KOPT-K1 (cell line): ENCODE data around the gene TRAM2.

Experiments used
- H3K27ac ChIP-seq: fragments of 200-600 bp; sonication (generic); 2 replicates; pipeline ENCODE4 v1.5.1; 2016; ENCODE audit warnings: antibody characterized with exemption, mild to moderate bottlenecking, low read depth, low read length; ENCODE audit not compliant: poor library complexity, severe bottlenecking
- H3K36me3 ChIP-seq: fragments of 200-600 bp; sonication (generic); 2 replicates; pipeline ENCODE4 v1.5.1; 2017; ENCODE audit warnings: antibody characterized with exemption, mild to moderate bottlenecking, low read length, moderate library complexity; ENCODE audit not compliant: insufficient read depth
- H3K9me3 ChIP-seq: fragments of 200-600 bp; sonication (generic); 2 replicates; pipeline ENCODE4 v1.5.1; 2017; ENCODE audit warnings: antibody characterized with exemption, low read length, mild to moderate bottlenecking; ENCODE audit not compliant: insufficient read depth, poor library complexity, severe bottlenecking

The TRAM2 gene

GRCh38 chr6:52598123-52598823, 21.4 kb upstream of the TRAM2 start:
- Histone ChIP-seq H3K9me3 (no peaks in the 10 kb centered on the region), H3K27ac (no peak overlapping the region), H3K36me3 (no peaks in the 10 kb centered on the region)

- no peaks in the 10 kb centered on the region for H3K9me3 ChIP-seq
- H3K36me3 ChIP-seq, result no peaks in the 10 kb centered on the region
- H3K27ac ChIP-seq, result no peak overlapping the region
Measured at GRCh38 chr6:52597738-52598122, 20.9 kb upstream of the TRAM2 start.

- Histone ChIP-seq H3K36me3 (no peaks in the 10 kb centered on the region), H3K27ac (no peak overlapping the region), H3K9me3 (no peaks in the 10 kb centered on the region)
Measured at GRCh38 chr6:52596371-52597028, 19.6 kb upstream of the TRAM2 start.

GRCh38 chr6:52595796-52596130, 18.9 kb upstream of the TRAM2 start:
- no peak overlapping the region for H3K27ac ChIP-seq
- H3K36me3 ChIP-seq, result no peaks in the 10 kb centered on the region
- no peaks in the 10 kb centered on the region for H3K9me3 ChIP-seq

DNA sequence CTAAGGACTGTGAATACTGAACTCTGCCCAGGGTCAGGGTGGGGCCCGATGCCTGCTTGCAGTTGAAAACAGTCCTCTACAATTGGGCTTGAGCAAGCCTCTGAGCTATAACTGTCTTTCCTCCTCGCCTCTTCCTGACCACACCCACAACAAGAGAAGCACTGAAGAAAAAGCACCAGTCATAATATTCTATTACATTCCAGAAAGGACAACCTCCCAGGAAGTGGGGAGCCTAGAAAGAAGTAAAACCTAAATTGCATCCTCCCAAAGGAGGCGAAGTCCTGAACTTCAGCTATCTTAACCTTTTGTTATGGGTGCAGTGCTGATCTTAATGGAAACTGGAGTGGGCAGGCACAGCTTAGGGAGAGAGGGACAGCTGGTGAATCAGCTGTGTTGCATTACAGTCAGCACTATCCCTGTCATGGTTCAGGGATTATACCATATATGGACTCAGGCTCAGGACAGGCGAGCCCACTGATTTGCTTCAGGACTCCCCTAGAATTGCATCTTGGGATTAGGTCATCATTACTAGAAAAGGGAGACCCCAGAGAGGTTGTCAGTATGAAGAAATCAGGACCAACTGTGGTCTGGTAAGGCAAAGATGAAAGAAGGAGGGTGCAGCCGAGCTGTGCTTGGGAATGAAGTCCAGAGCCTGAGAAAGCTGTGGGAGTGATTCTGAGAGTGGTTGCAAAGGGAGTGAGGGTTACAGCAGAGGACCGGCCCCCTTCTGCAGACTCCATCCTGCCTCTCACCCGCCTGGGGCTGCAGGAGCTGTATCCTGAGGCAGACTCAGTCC, 18.3 kb upstream of the TRAM2 start:
- H3K9me3 ChIP-seq, result no peaks in the 10 kb centered on the region
- no peak overlapping the region for H3K27ac ChIP-seq
- H3K36me3 ChIP-seq, result no peaks in the 10 kb centered on the region

GRCh38 chr6:52594221-52594620, 17.4 kb upstream of the TRAM2 start:
- Histone ChIP-seq H3K27ac (no peak overlapping the region), H3K36me3 (no peaks in the 10 kb centered on the region), H3K9me3 (no peaks in the 10 kb centered on the region)

DNA sequence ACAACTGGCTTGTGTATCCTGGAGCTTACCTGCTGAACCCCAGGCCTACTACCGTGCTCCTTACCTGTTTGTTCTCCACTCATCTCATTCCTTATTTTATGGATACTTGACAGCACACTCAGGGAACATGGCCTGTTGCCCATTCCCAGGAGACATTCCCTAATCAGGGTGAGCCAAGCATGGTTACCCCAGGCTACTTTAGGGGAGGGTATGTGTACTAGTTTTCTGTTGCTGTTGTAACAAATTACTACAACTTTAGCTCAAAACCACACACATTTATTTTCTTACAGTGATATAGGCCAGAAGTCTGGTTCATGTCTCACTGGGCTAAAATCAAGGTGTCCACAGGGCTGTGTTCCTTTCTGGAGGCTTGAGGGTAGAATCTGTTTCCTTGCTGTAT, 15.0 kb upstream of the TRAM2 start:
- Histone ChIP-seq H3K9me3 (no peaks in the 10 kb centered on the region), H3K27ac (no peak overlapping the region), H3K36me3 (no peaks in the 10 kb centered on the region)

GRCh38 chr6:52590152-52590891, 13.5 kb upstream of the TRAM2 start:
- Histone ChIP-seq H3K27ac (no peak overlapping the region), H3K36me3 (no peaks in the 10 kb centered on the region)

GRCh38 chr6:52588710-52589091, 11.8 kb upstream of the TRAM2 start:
- Histone ChIP-seq H3K36me3 (no peaks in the 10 kb centered on the region), H3K9me3 (no peaks in the 10 kb centered on the region), H3K27ac (no peak overlapping the region)

More at GRCh38 chr6:52590152-52590891, 13.5 kb upstream of the TRAM2 start:
- no peaks in the 10 kb centered on the region for H3K9me3 ChIP-seq

- Histone ChIP-seq H3K27ac (no peak overlapping the region), H3K36me3 (no peaks in the 10 kb centered on the region)
Measured at GRCh38 chr6:52588087-52588709, 11.3 kb upstream of the TRAM2 start.

GRCh38 chr6:52587001-52587400, 10.1 kb upstream of the TRAM2 start:
- H3K27ac ChIP-seq, result no peak overlapping the region
- no peaks in the 10 kb centered on the region for H3K36me3 ChIP-seq

More at GRCh38 chr6:52588087-52588709, 11.3 kb upstream of the TRAM2 start:
- H3K9me3 ChIP-seq, result no peaks in the 10 kb centered on the region

DNA sequence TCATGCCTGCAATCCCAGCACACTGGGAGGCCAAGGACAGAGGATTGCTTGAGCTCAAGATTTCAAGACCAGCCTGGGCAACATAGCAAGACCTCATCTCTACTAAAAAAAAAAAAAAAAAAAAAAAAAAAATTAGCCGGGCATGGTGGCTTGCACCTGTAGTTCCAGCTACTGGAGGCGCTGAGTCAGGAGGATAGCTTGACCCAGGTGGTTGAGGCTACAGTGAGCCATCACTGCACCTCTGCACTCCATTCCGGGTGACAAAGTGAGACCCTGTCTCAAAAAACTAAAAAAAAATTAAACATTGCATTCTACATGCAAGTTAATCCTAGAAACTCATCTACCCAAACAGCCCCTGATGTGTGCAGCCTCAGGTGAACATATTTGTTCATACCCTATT, 7.3 kb upstream of the TRAM2 start:
- no peaks in the 10 kb centered on the region for H3K36me3 ChIP-seq
- no peaks in the 10 kb centered on the region for H3K9me3 ChIP-seq
- no peak overlapping the region for H3K27ac ChIP-seq

More at GRCh38 chr6:52587001-52587400, 10.1 kb upstream of the TRAM2 start:
- H3K9me3 ChIP-seq, result no peaks in the 10 kb centered on the region

DNA sequence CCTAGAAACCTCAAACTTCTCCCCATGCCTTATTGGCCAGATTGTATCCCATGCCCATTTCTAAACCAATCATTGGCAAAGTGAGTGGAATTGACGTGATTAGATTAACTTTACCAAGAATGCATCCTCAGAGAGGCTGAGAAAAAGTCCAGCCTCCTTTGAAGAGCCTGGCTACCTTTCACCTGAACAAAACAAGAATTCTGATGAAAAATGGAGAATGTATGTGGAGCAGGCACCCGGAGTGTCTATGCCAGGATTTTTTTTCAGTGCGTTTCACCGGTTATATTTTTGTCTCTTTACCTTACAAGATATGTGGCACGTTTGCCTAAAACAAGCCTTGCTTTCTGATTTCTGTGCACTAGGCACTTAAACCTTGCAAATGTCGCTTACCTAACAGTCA, 6.1 kb upstream of the TRAM2 start:
- Histone ChIP-seq H3K9me3 (no peaks in the 10 kb centered on the region), H3K27ac (no peak overlapping the region), H3K36me3 (no peaks in the 10 kb centered on the region)

DNA sequence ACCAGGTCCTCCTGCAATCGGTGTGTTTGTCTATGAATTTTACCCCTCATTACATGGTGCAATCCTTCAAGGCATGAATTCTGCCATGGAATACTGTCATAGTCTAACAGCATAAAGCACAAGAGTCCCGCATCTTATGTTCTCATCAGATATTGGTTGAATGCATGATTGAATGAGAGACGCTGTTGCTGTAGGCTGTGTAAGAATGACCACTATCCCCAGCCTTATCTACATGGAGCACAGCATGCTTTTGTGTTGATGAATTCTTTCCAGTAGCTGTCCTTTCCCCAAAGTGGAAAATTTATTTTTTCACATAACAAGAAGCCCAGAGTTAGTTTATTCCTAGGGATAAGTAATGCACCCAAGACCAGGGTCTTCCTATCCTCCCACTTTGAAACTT, 5.6 kb upstream of the TRAM2 start:
- Histone ChIP-seq H3K36me3 (no peaks in the 10 kb centered on the region), H3K9me3 (no peaks in the 10 kb centered on the region), H3K27ac (no peak overlapping the region)

GRCh38 chr6:52580905-52581304, 4.0 kb upstream of the TRAM2 start:
- H3K36me3 ChIP-seq, result no peaks in the 10 kb centered on the region

More at GRCh38 chr6:52580905-52581304, 4.0 kb upstream of the TRAM2 start:
- H3K9me3 ChIP-seq, result no peaks in the 10 kb centered on the region
- no peak overlapping the region for H3K27ac ChIP-seq
